Stimulated activated CD4-positive, alpha-beta T cell treated with anti-CD3 and anti-CD28 coated beads, Interleukin-15, amount 100 ng/mL, for 1 hour (primary cell): Measurements from ENCODE around the gene NTS.

ENCODE experiments used
- DNase-seq, 2 donors: peaks; one replicate each; pipeline ENCODE4 v3.0.0-alpha.2; 2020; ENCODE audit warnings: low read depth in 1 of 2, low spot score in 1 of 2

NTS gene

GRCh38 chr12:85874031-85874461 is at the start of gene NTS:
TSS of gene NTS (plus strand) at chr12:85874295. CDS start at chr12:85874404, 109 bp downstream.
- no peak for DNase-seq

GRCh38 chr12:85825746-85826145 is 48.3 kb upstream of the NTS start:
- no peak for DNase-seq

DNA sequence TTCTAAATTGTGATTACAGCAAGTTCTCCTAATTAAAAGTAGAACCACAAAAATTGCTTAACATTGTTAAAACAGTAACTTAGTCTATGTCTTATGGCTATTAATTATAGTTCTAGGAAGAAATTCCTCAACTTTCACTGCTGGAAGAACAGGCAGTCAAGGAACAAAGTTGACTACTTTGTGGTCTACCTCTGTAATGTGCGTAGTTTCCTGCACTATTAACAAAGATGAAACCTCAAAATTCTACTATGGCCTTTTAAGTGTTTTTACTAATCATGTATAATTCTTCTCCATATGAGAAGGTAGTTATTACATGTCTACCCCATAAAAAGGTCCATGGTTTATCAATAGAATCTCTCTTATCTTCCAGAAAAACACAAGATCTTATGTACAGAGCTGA is 45.5 kb upstream of the NTS start:
- no peak for DNase-seq

DNA sequence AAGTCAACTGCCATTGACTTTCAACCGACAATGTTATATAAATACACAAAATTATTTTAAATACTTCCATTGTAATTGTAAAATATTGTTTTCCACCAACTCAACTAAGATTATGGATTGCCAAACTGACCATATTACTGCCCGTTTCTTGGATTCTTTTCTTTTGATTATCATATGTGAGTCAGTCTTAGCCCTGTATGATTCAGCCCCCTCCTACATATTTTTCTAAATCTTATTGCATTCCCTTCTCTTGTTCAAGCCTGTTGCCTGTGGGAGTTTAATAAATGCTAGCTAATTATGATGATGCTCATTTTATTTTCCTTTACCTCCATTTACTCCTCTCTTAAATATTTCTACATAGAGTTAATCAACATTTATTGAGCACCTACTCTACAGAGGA is 44.7 kb upstream of the NTS start:
- DNase-seq: no peak

DNA sequence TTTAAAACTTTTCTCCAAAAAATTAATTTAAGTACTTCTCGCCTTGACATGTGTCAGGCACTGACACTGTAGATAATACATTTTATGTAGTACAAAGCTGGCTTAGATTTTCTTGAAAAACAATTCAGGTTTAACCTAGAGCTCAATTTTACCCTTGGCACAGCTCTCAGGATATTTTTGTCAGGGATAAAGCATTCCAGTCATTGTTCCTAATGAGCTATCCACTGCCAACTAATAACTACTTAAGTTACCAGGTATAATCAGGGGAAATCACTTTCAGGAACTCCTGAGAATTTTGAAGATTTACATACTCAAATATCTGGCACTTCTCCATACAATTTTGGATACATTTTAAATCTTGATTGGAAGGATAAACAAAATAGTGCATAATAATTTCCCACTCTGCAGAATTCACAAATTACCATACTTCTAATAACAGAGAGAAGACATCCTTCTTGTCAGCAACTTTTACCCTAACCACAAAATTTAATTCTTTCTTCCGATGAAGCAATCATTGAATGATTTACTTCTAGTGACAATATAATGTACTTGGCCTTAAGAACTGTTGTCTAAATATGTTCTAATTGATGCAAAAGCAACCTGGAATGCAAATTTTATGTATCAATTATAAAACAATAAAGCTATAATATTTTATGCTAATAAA is 42.6 kb upstream of the NTS start:
- no peak for DNase-seq

- DNase-seq: no peak
Measured at GRCh38 chr12:85833579-85833978, 40.5 kb upstream of the NTS start.

- DNase-seq: no peak
Measured at GRCh38 chr12:85834378-85834777, 39.7 kb upstream of the NTS start.

DNA sequence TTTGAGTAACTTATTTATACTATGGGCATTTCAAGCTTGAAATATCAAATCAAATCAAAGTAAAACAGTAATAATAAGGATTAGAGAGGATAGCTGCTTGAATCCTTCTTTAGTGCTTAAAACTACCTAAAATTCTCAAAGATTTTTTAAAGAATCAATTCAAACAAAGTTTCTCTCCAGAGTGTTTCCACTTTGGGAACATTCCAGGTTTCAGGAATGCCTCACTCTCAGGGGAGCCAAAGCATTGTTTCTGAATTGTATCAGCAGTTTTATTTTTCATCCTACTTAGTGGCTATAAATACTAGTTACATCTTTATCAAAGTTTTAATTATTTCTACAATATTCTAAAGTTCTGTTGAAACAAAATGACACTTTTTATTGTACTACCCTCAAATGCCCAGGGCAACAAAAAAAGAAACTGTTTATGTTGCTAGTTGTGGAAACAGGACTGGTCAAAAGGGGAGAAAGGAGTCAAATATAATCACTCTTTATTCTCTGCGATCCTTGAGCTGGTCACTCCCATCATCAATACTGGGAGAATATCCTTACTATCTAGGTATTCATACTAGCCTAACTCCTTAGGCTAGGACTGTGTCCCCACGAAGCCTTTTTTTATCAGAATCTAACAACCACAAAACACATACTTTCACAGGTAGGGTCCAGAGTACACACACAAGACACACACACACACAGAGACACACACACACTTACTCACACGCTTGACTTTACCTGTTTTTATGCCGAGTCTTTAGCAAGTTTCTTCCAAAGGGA is 38.5 kb upstream of the NTS start:
- no peak for DNase-seq

DNA sequence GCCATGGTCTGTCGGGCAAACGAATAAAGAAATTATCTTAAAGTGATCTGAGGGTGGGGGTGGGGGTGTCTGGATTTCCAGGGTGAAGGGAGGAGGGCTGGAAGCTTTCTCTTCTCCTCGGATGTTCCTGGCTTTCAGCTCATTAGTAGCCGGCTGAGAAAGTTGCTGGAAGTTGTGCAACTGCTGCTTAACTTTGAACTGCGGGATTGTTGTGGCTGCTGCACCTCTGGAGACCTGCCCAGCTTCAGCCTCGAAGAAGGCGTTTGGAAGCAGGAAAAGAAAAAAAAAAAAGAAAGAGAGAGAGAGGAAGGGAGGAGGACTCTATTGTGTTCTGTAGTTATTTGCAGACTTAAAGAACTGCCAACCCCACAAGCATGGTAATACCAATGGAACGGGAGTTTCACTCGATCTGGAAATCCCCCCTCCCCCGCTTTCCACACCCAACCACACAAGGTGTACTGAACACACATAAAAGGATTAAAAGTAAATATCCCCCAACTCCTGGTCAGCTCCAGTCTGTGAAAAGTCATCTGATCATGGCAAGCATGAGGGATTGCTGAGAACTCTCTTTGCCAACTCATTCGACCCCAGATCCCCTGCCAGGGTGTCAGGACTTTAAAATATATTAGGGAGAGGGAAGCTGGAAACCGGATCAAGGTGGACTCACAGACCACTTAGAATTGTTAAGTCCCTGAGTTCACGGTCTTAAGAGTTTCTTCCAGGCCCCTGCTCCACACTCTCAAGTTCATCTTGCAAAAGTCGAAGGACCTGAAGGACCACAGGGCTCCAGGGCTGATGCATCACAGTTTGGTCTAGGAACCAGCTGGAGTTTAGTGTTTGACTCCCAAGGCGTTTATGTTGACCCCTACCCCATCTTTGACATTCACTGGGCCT is 37.7 kb upstream of the NTS start, which contains the start of gene RASSF9:
TSS of gene RASSF9 (minus strand) at position 213 of the 894 bp plus-strand sequence. CDS start at position 5, 208 bp downstream.
- DNase-seq: no peak

DNA sequence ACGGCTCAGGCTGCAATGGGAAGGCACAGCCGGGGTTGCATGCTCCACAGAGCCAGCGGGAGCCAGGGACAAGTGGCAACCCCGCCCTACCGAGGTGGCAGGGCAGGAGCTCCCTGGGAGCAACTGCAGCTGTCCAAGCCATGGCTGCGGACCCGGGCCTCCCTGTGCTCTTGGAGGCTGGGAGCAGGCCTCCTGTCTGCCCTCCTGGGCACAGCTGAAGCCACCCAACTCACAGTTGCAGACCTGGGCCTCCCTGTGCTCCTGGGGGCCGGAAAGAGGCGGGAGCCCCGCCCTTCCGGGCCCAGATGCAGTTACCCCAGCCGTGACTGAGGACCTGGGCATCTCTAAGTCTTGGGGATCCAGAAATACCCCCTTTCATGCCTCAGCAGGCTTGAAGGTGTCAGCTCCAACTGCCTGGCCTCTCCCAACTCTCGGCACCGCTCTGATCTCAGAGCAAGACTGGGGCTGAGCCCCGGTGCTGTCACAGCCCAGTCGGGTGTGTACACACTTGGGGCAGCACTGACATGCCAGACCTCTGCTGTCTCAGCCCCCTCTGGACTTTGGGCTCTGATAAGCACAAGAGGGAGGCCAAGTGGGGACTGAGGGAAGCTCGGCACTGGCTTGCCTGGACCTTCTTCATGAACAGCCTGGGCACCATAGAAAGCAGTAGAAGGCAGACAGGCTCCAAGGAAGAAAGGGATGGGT is 30.3 kb upstream of the NTS start:
- DNase-seq: no peak

DNA sequence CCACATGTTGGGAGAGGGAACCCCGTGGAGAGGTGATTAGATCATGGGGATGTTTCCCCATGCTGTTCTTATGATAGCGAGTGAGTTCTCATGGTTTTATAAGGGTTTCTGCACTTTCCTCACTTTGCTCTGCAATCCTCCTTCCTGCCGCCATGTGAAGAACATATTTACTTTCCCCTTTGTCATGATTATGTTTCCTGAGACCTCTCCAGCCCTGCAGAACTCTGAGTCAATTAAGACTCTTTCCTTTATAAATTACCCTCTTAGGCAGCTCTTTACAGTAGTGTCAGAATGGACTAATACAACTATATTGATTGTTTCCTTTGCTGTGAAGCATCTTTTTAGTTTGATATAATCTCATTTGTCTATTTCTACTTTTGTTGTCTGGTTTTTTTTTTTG is 24.8 kb upstream of the NTS start:
- DNase-seq: no peak

DNA sequence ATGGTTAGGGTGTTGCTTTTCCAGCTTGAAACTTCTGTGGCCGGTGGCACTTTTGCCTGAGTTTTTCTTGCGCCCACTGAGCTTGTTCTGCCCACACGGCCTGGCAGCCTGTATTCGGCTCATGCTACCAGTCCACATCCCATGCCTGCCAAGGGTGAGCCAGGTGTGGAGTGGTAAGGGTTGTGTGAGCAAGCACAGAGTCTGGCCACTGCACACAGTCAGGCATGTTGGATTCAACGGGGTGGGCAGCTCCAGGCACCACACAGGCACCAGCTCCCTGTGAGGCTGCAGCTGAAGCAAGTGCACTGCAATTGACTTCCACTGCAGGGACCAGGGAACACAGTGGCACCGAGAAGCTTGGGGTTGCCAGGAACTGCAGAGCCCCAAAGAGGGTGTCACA is 18.8 kb upstream of the NTS start:
- no peak for DNase-seq

- no peak for DNase-seq
Measured at GRCh38 chr12:85856966-85857365, 17.1 kb upstream of the NTS start.

GRCh38 chr12:85865890-85866289 is 8.2 kb upstream of the NTS start:
- DNase-seq: no peak

- DNase-seq: no peak
Measured at GRCh38 chr12:85866986-85867776, 6.9 kb upstream of the NTS start.

DNA sequence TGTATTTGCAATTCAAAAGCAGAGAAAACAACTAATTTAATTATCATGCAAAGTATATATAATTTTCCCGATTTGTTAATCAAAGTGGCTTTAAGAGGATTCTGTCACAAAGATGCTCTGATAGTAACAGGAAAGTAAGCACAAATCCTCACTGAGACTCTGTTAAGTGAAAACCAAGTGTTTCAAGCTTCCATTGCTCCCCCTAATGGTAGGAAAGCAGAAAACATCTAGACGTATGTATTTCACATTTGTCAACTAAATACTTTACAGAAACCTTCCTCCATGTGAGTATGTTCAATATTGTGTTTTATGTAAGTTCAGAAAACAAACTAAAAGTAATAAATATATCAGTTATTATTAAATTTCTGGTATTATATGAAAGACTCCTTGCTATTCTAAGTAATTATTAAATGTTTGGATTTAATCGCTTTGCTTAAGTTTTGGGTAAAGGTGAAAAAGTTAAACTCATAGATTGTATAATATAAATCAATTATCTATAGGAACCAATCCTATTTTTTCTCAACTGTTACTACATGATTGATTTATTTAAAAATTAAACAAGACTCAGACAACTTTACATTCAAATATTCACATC is 1.5 kb upstream of the NTS start:
- DNase-seq: no peak

- DNase-seq: no peak
Measured at GRCh38 chr12:85877459-85877858, 3.4 kb downstream of the NTS start.

DNA sequence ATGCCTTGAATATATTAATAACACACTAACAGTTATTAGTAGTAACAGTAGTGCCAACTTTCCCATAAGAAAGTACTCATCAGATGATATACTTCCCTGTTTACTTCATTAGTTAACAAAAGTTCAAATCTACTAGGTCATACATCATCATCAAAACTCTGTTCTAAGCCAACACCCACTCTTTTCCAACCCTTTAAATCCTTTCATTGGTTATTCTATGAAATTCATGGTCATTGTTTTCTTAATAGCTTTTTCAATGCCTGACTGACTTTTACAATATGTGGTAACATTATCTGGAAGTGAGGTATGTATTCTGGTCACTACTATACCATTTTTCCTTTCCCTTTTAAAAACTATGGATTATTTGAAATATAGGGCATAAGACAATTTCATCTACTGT is 9.7 kb downstream of the NTS start:
- DNase-seq: no peak

- DNase-seq: no peak
Measured at GRCh38 chr12:85894653-85895052, 20.6 kb downstream of the NTS start.
